ENCODE data around the gene NTN1. TPM values are rescaled to one million over a fixed set of nuclear protein-coding genes. Genes with fewer than 3 reads are reported as not detected.

The NTN1 gene
- total RNA-seq, 1 donor = 0.36 TPM

DNA sequence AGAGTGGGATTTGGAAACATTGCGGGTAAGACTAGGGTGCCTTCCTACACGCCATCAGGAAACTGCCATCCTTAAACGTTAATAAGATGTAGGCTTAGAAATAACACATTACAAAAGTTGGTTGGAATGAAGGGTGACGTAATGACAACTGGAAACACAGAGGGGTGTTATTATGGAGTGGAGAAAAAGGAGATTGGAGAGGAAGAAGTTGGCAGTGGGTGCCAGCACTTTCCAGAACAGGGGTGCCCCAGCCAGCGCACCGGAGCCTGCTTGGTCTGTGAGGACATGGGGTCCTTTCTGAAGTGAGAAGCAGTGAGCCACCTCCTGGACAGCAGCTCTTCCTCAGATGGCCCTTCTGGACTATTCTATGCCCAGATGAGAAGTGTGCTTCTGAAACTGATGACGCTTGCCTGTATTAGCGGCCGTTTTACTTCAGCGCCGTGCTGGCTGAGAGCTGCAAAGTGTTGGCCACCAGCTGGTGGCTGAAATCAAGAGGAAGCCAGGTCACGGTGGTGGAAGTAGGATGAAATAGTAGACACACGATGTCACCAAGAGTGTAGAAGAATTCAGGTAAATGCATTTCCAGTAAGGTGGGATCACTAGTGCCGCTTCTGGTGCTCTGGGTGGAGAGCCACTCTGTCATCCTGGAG lies 244.8 kb downstream of the NTN1 start:
- Histone ChIP-seq H3K4me3 (ENCODE audit: insufficient read depth, low read length) (no peak overlapping the region), H3K79me2 (ENCODE audit: insufficient read depth, low read length) (no peaks in the 10 kb centered on the region), H3K27ac (ENCODE audit: low read depth, low read length) (no peak overlapping the region), H2AFZ (ENCODE audit: low read length) (no peak overlapping the region), H4K20me1 (ENCODE audit: insufficient read depth, low read length) (no peaks in the 10 kb centered on the region), H3K4me1 (ENCODE audit: insufficient read depth, low read length) (no peaks in the 10 kb centered on the region), H3K36me3 (ENCODE audit: insufficient read depth, low read length) (no peaks in the 10 kb centered on the region), H3K4me2 (ENCODE audit: insufficient read depth, low read length) (no peak overlapping the region), H3K27me3 (ENCODE audit: insufficient read depth, low read length) (no peaks in the 10 kb centered on the region), H3K9me3 (ENCODE audit: low read depth, low read length) (no peaks in the 10 kb centered on the region)
- DNase-seq (ENCODE audit: insufficient read length, low spot score, missing footprints) = no peak
- TF ChIP-seq, protein P1, sequence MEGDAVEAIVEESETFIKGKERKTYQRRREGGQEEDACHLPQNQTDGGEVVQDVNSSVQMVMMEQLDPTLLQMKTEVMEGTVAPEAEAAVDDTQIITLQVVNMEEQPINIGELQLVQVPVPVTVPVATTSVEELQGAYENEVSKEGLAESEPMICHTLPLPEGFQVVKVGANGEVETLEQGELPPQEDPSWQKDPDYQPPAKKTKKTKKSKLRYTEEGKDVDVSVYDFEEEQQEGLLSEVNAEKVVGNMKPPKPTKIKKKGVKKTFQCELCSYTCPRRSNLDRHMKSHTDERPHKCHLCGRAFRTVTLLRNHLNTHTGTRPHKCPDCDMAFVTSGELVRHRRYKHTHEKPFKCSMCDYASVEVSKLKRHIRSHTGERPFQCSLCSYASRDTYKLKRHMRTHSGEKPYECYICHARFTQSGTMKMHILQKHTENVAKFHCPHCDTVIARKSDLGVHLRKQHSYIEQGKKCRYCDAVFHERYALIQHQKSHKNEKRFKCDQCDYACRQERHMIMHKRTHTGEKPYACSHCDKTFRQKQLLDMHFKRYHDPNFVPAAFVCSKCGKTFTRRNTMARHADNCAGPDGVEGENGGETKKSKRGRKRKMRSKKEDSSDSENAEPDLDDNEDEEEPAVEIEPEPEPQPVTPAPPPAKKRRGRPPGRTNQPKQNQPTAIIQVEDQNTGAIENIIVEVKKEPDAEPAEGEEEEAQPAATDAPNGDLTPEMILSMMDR (IDR thresholded peaks at IDR 0.05; ENCODE audit: extremely low read depth, low read depth, low read length) = no peak

DNA sequence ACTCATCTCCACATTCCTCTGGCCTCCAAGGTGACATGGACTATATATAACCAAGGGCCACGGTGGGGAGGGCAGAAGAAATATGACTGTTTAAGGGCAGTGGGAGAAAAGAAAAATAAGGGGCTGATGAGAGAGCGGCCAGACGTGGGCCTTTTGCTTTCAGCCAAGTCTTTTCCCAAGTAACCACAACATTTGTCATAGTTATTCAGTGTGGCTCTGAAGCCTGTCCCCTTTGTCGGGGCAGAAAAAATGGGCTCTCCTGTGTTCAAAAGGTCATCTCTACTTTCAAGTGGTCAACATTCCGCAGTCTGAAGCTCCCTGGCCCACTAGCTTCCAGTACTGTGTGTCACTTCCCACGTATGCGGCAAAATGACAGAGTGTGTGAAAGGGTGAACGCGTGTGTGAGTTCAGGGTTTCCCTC lies 245.4 kb downstream of the NTN1 start:
- H3K9me3 ChIP-seq (ENCODE audit: low read depth, low read length) = no peaks in the 10 kb centered on the region
- no peaks in the 10 kb centered on the region for H4K20me1 ChIP-seq (ENCODE audit: insufficient read depth, low read length)
- no peak overlapping the region for H3K27ac ChIP-seq (ENCODE audit: low read depth, low read length)
- H2AFZ ChIP-seq (ENCODE audit: low read length) = no peak overlapping the region
- no peak overlapping the region for H3K4me3 ChIP-seq (ENCODE audit: insufficient read depth, low read length)
- no peaks in the 10 kb centered on the region for H3K27me3 ChIP-seq (ENCODE audit: insufficient read depth, low read length)
- H3K4me2 ChIP-seq (ENCODE audit: insufficient read depth, low read length) = no peak overlapping the region
- DNase-seq (ENCODE audit: insufficient read length, low spot score, missing footprints) = no peak
- no peaks in the 10 kb centered on the region for H3K79me2 ChIP-seq (ENCODE audit: insufficient read depth, low read length)
- no peaks in the 10 kb centered on the region for H3K4me1 ChIP-seq (ENCODE audit: insufficient read depth, low read length)
- TF ChIP-seq, protein P1 (IDR thresholded peaks at IDR 0.05; ENCODE audit: extremely low read depth, low read depth, low read length) = no peak
- no peaks in the 10 kb centered on the region for H3K36me3 ChIP-seq (ENCODE audit: insufficient read depth, low read length)

DNA sequence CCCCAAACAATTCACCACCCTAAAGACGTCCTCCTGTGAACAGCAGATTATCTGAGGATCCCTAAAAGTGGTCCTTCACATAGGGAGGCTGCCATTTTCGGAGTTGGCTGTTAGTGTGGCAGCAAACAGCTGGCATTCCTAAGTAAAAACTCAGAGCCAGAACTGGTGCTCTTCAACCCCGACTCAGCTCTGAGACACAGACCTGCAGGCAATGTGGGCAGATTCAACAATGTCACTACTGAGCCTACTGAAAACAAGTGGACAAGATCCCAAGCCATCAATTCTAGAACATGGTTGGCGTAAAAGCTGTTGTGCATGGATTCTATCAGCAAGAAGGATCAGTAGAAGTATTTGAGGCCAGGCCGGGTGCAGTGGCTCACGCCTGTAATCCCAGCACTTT lies 247.2 kb downstream of the NTN1 start:
- TF ChIP-seq, protein P1 (IDR thresholded peaks at IDR 0.05; ENCODE audit: extremely low read depth, low read depth, low read length) = no peak
- Histone ChIP-seq H3K4me2 (ENCODE audit: insufficient read depth, low read length) (no peak overlapping the region), H2AFZ (ENCODE audit: low read length) (no peak overlapping the region), H3K27ac (ENCODE audit: low read depth, low read length) (no peak overlapping the region), H3K79me2 (ENCODE audit: insufficient read depth, low read length) (no peaks in the 10 kb centered on the region), H3K9me3 (ENCODE audit: low read depth, low read length) (no peaks in the 10 kb centered on the region), H3K36me3 (ENCODE audit: insufficient read depth, low read length) (no peaks in the 10 kb centered on the region), H3K4me1 (ENCODE audit: insufficient read depth, low read length) (no peaks in the 10 kb centered on the region), H3K27me3 (ENCODE audit: insufficient read depth, low read length) (no peaks in the 10 kb centered on the region), H4K20me1 (ENCODE audit: insufficient read depth, low read length) (no peaks in the 10 kb centered on the region), H3K4me3 (ENCODE audit: insufficient read depth, low read length) (no peak overlapping the region)
- DNase-seq (ENCODE audit: insufficient read length, low spot score, missing footprints) = no peak

DNA sequence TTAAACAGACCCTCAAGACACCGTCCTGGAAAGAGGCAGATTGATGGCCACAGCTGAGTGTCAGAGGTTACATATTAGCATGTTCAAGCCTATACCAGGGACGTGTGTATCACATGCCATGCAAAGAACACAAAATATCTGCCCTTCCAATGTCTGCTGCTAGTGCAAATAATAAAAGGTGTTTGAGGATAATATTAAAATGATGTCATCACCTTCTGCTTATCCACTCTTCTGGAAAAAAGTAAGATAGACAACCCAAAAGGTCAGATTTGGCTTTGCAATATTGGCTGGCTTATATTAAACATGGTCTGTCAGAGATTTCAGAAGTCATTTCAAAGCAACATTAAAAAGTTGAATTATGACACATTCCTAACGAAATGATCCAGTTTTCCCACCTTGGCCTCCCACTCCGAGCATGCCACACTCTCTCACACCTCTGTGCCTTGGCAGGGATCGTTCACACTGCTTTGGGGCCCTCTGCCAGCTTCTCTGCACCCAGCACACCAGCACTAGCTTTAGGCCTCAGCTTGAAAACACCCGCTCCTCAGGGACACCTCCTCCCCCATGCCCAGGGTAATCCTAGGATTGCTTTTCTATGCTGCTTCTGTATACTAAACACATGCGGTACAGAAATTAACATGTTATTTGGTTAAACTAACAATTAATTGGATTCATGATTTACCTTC lies 248.2 kb downstream of the NTN1 start:
- Histone ChIP-seq H3K4me2 (ENCODE audit: insufficient read depth, low read length) (no peak overlapping the region), H3K36me3 (ENCODE audit: insufficient read depth, low read length) (no peaks in the 10 kb centered on the region), H3K9me3 (ENCODE audit: low read depth, low read length) (no peaks in the 10 kb centered on the region), H3K79me2 (ENCODE audit: insufficient read depth, low read length) (no peaks in the 10 kb centered on the region), H2AFZ (ENCODE audit: low read length) (no peak overlapping the region), H3K27me3 (ENCODE audit: insufficient read depth, low read length) (no peaks in the 10 kb centered on the region), H3K27ac (ENCODE audit: low read depth, low read length) (no peak overlapping the region), H4K20me1 (ENCODE audit: insufficient read depth, low read length) (no peaks in the 10 kb centered on the region), H3K4me3 (ENCODE audit: insufficient read depth, low read length) (no peak overlapping the region), H3K4me1 (ENCODE audit: insufficient read depth, low read length) (no peaks in the 10 kb centered on the region)
- TF ChIP-seq, protein P1 (IDR thresholded peaks at IDR 0.05; ENCODE audit: extremely low read depth, low read depth, low read length) = no peak
- no peak for DNase-seq (ENCODE audit: insufficient read length, low spot score, missing footprints)
